ENCODE measurements around the gene TF. TPM values are rescaled to one million over a fixed set of nuclear protein-coding genes. Genes with fewer than 3 reads are reported as not detected.

TF gene
- total RNA-seq, 1 donor from 2014 or later = under 0.01 TPM

DNA sequence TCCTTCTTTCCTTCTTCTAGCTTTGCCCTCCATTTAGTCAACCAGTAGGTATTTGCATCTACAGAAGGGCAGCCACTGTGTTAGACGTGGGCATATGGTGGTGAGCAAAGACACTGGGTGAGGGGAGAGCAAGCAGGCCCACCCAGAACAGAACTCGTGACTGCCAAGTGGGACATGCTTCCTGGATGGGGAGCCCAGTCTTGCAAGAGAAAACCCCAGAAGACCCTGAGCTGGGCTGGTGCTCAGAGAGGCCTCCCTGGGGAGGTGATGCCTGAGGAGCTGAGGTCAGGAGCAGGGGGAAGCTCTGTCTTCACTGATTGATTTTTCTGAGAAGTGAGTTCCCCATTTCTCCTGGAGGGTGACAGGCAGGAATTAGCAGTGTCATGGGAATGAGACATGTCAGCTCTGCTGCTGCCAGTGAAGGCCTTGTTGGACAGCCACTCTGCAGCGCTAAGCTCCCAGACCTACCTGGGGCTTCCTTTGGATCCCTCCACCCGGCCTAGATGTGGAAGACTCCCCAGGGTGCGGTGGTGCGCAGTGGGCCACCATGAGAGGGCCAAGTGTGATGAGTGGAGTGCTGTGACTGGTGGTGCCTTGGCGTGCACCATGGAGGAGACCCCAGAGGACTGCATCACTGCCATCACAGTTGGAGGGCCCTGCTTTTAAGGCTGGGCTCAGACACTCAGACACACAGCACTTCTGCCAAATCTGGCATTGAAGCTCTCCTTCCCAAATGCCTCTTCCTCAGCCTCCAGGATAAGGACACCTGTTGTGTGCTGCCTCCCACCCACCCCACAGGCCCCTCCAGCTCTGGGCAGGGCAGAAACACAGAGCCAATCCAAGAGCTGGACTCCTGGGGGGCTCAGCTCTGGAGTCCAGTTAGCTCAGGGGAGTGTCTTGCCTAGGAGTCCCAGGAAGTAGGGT lies 44.5 kb upstream of the TF start:
- H3K4me3 ChIP-seq (ENCODE audit: low read depth, low read length) = no peak overlapping the region
- TF ChIP-seq, protein P1, sequence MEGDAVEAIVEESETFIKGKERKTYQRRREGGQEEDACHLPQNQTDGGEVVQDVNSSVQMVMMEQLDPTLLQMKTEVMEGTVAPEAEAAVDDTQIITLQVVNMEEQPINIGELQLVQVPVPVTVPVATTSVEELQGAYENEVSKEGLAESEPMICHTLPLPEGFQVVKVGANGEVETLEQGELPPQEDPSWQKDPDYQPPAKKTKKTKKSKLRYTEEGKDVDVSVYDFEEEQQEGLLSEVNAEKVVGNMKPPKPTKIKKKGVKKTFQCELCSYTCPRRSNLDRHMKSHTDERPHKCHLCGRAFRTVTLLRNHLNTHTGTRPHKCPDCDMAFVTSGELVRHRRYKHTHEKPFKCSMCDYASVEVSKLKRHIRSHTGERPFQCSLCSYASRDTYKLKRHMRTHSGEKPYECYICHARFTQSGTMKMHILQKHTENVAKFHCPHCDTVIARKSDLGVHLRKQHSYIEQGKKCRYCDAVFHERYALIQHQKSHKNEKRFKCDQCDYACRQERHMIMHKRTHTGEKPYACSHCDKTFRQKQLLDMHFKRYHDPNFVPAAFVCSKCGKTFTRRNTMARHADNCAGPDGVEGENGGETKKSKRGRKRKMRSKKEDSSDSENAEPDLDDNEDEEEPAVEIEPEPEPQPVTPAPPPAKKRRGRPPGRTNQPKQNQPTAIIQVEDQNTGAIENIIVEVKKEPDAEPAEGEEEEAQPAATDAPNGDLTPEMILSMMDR (IDR thresholded peaks at IDR 0.05; ENCODE audit: insufficient read depth, low read length, poor library complexity, severe bottlenecking) = no peak
- no peaks in the 10 kb centered on the region for H3K27me3 ChIP-seq (ENCODE audit: control insufficient read depth, insufficient read depth, low read length)
- no peaks in the 10 kb centered on the region for H3K36me3 ChIP-seq (ENCODE audit: control insufficient read depth, insufficient read depth, low read length)
- DNase-seq (ENCODE audit: low read depth) = no peak

DNA sequence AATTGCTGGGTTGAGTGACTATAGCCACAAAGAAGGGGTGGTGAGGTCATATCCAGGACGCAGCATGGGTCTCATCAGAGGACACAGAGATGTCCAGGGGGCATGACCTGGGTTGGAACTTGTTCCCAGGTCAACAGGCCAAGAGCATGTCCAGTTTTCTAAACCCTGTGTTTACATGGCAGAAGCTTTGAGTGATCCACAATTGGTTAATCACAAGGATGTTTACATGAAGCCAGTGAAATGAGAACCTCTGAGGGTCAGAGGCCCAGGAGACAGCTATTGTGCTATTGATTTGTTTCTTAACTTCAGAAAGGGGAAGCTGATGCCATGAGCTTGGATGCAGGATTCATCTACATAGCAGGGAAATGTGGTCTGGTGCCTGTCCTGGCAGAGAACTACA lies 42.3 kb upstream of the TF start:
- TF ChIP-seq, protein P1 (IDR thresholded peaks at IDR 0.05; ENCODE audit: insufficient read depth, low read length, poor library complexity, severe bottlenecking) = no peak
- Histone ChIP-seq H3K4me3 (ENCODE audit: low read depth, low read length) (no peak overlapping the region), H3K27me3 (ENCODE audit: control insufficient read depth, insufficient read depth, low read length) (no peaks in the 10 kb centered on the region), H3K36me3 (ENCODE audit: control insufficient read depth, insufficient read depth, low read length) (no peaks in the 10 kb centered on the region)
- DNase-seq (ENCODE audit: low read depth) = no peak

DNA sequence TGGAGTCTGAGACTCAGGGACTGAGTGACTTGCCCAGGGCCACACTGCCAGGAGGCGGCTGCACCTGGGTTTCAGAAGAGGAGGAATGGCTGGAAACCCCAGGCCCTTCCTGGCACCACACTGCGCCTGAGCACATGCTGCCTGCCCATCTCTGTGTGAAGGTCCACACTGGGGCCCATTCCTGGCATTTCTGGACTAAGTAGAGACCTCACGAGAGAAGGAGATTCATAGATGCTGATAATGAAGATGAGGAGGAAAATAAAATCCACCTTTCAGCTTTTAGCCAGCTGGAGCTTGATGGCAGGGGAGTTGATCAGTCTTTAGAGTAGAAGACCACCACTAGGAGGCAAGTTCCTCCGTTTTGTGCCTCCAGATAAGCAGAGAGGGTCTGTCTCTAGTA lies 40.2 kb upstream of the TF start:
- no peak for DNase-seq (ENCODE audit: low read depth)
- H3K4me3 ChIP-seq (ENCODE audit: low read depth, low read length) = no peak overlapping the region
- TF ChIP-seq, protein P1 (IDR thresholded peaks at IDR 0.05; ENCODE audit: insufficient read depth, low read length, poor library complexity, severe bottlenecking) = no peak

DNA sequence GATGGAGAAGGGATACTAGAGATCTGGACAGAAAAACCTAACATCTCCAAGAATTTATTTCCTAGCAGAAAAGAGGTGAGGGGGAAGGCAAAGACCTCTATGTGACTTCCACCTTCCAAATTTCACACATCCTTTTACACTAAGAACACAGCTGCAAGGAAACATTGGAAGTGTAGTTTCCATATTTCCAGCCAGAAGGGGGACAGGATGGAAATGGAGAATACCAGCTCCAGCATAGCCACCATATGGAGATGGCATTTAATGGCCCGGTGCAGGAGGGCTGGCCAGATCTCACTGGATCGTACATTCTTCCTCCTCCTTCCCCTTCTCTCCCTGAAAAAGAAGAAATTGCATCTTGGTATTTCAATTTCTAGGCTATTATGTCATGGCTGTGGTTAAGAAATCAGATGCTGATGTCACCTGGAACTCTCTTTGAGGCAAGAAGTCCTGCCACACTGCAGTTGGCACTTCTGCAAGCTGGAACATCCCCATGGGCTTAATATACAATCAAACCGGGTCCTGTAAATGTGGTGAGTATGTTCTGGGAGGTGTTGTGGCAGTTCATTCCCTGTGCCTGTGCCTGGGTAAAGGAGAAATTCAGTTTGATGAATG lies 36.9 kb upstream of the TF start:
- H3K4me3 ChIP-seq (ENCODE audit: low read depth, low read length) = no peak overlapping the region
- peaks cover 3% of the 10 kb centered on the region for H3K27me3 ChIP-seq (ENCODE audit: control insufficient read depth, insufficient read depth, low read length)
- DNase-seq (ENCODE audit: low read depth) = no peak
- no peaks in the 10 kb centered on the region for H3K36me3 ChIP-seq (ENCODE audit: control insufficient read depth, insufficient read depth, low read length)
- TF ChIP-seq, protein P1 (IDR thresholded peaks at IDR 0.05; ENCODE audit: insufficient read depth, low read length, poor library complexity, severe bottlenecking) = no peak

More for the DNA sequence above, 40.2 kb upstream of the TF start:
- no peaks in the 10 kb centered on the region for H3K36me3 ChIP-seq (ENCODE audit: control insufficient read depth, insufficient read depth, low read length)
- no peaks in the 10 kb centered on the region for H3K27me3 ChIP-seq (ENCODE audit: control insufficient read depth, insufficient read depth, low read length)

DNA sequence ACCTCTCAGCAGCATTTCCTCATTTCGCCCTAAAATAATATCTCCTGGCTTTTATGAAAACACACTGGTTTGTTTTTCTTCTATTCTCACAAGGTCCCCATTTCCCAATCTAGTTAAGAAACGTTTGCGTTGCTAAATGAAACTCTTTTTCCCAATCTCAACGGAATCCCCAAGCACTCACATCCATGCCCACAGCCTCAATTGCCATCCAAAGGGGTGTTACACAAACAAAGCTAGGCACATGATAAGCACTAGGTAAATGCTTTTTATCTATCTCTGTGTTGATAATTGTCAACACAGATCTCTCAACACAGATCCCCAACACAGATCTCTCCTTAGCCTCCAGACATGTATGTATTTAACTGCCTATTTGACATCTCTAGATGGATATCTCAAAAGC lies 35.2 kb upstream of the TF start:
- Histone ChIP-seq H3K4me3 (ENCODE audit: low read depth, low read length) (no peak overlapping the region), H3K27me3 (ENCODE audit: control insufficient read depth, insufficient read depth, low read length) (peaks cover 3% of the 10 kb centered on the region), H3K36me3 (ENCODE audit: control insufficient read depth, insufficient read depth, low read length) (no peaks in the 10 kb centered on the region)
- TF ChIP-seq, protein P1 (IDR thresholded peaks at IDR 0.05; ENCODE audit: insufficient read depth, low read length, poor library complexity, severe bottlenecking) = no peak
- DNase-seq (ENCODE audit: low read depth) = no peak
